ENCODE data around the gene CCDC116.
A peak's percentile ranks its signal among the peaks of the same experiment; 100 is the strongest.
"Not testable (repeated sequence)": the region's sequence is repeated elsewhere in the genome, so short reads cannot be mapped to it uniquely, and the experiment has no call there.

Gene CCDC116

GRCh38 chr22:21633481-21633880 lies 921 bp downstream of the CCDC116 start:
- DNase-seq = no peak

GRCh38 chr22:21634081-21634480 lies 1.5 kb downstream of the CCDC116 start:
- no peak for DNase-seq

- no peak for DNase-seq
Observed at GRCh38 chr22:21634844-21635243, 2.3 kb downstream of the CCDC116 start.

GRCh38 chr22:21635771-21636510 lies 3.4 kb downstream of the CCDC116 start:
- DNase-seq = no peak

- DNase-seq = no peak
Observed at GRCh38 chr22:21636629-21637218, 4.2 kb downstream of the CCDC116 start.

- DNase-seq = not testable (repeated sequence)
Observed at GRCh38 chr22:21637450-21637849, 4.9 kb downstream of the CCDC116 start.

GRCh38 chr22:21639359-21639758 lies 6.8 kb downstream of the CCDC116 start:
- no peak for DNase-seq

GRCh38 chr22:21640810-21641209 lies 8.2 kb downstream of the CCDC116 start:
- DNase-seq = no peak

- DNase-seq = no peak
Observed at GRCh38 chr22:21641417-21641788, 8.8 kb downstream of the CCDC116 start.

GRCh38 chr22:21641789-21642583 lies 9.4 kb downstream of the CCDC116 start, which contains the start of gene SDF2L1:
SDF2L1 (plus strand) TSS chr22:21642302; CDS start chr22:21642337, 35 bp downstream.
- peak; percentile 98 for DNase-seq

- peak; percentile 54 for DNase-seq
Observed at GRCh38 chr22:21642584-21643448, 10.3 kb downstream of the CCDC116 start.

- no peak for DNase-seq
Observed at GRCh38 chr22:21643533-21644357, 11.2 kb downstream of the CCDC116 start.

GRCh38 chr22:21645513-21645912 lies 13.0 kb downstream of the CCDC116 start:
- not testable (repeated sequence) for DNase-seq

GRCh38 chr22:21646608-21647590 lies 14.3 kb downstream of the CCDC116 start:
- peak; percentile 64 for DNase-seq

GRCh38 chr22:21650280-21650679 lies 17.7 kb downstream of the CCDC116 start:
- no peak for DNase-seq

- DNase-seq = no peak
Observed at GRCh38 chr22:21650823-21651520, 18.4 kb downstream of the CCDC116 start.

GRCh38 chr22:21651521-21652009 lies 19.0 kb downstream of the CCDC116 start:
- no peak for DNase-seq

GRCh38 chr22:21652010-21652546 lies 19.5 kb downstream of the CCDC116 start:
- DNase-seq = peak; percentile 86
